Smooth muscle cell of the brain vasculature (primary cell): Measurements from ENCODE around the gene CRYBG2.
"Not testable (repeated sequence)": the region's sequence is repeated elsewhere in the genome, so short reads cannot be mapped to it uniquely, and the experiment has no call there.

Source experiments
- DNase-seq: peaks from one replicate; pipeline ENCODE4 v3.0.0-alpha.2; 2012; ENCODE audit warnings: low read depth, low spot score

CRYBG2 gene

DNA sequence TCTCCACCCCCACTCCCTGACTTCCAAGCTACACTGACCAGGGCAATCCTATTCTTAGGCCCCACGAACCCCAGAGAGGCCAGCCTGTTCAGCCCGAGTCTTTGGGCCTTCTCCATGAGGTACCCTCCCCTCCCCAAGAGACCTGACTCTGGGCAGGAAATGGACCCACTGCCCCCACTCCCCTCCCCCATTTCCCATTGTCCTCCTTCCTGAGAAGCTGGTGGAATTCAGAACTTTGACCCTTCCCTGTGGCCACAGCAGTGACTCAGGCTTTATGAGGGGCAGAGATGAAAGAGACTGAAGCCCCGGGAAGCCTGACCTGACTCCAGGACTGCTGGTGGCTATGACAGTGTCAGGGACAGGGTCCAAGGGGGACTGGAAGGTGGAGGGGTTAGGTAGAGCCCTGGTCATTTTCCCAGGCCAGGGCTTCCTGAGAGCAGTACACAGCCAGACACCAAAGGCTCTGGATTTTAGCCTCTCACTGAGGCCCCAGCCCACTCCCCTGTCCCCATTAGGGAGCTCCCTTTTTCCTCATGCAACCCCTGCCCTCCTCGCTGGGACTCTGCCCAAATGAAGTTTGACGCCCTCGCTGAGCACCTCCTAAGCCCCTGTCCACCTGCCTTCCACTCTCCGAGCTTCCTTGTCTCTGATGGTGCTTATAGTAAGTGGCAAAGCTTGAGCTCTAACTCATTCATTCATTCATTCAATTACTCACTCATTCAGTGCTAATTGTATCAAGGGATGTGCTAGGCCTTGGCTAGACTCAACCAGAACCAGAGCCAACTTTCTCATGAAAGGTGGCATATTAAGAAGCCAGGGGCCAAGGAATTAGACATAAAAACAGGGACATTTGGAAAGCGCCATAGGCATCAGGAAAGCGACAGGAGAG, 3.0 kb downstream of the CRYBG2 start:
- no peak for DNase-seq

DNA sequence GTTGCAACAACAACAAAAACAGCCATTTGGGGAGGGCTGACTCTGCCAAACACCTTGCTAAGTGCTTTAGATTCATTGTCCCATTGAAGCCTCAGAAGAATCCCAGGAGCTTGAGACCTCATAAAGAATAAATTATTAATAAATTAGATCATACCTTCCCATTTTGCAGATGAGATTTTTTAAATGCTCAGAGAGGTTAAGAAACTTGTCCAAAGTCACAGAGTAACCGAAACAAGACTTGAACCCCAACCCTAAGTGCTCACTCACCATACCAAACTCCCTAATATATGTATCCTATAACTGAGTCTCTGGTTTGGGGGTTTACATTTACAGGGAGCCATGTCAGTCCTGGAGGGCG, 3.6 kb downstream of the CRYBG2 start:
- DNase-seq: no peak

DNA sequence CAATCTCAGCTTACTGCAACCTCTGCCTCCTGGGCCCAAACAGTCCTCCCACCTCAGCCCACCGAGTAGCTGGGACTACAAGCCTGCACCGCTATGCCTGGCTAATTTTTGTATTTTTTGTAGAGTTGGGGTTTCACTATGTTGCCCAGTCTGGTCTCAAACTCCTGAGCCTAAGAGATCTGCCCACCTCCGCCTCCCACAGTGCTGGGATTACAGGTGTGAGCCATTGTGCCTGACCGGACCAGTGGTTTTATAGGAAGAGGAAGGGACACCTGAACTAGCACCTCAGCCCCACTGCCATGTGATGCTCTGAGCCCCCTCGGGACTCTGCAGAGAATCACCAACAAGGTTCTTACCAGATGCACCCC, 4.1 kb downstream of the CRYBG2 start:
- no peak for DNase-seq

DNA sequence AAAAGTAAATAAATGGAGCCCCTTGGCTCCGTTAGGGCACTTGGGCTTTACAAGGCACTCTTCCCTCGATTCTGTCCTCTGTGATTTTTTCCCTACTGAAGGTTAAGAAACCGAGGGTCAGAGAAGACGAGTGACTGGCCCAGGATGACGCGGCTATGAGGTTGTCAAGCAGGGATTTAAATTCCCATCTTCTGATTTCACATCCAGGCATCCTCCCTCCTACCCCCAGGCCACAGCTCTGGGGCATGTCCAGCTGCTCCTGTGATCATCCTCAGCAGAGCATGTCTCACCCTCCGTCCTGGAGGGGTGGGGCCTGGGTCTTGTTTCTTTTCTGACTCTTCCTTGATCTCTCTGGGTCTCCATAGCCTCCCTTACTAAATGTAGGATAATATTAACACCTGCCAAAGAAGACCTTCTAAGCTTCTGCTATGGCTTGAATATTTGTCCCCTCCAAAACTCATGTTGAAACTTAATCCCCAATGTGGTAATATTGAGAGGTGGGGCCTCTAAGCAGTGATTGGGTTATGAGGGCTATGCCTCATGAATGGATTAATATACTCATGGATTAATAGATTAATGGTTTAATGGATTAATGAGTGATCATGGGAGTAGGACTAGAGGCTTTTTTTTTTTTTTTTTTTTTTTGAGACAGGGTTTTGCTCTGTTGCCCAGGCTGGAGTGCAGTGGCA, 4.6 kb downstream of the CRYBG2 start:
- no peak for DNase-seq

DNA sequence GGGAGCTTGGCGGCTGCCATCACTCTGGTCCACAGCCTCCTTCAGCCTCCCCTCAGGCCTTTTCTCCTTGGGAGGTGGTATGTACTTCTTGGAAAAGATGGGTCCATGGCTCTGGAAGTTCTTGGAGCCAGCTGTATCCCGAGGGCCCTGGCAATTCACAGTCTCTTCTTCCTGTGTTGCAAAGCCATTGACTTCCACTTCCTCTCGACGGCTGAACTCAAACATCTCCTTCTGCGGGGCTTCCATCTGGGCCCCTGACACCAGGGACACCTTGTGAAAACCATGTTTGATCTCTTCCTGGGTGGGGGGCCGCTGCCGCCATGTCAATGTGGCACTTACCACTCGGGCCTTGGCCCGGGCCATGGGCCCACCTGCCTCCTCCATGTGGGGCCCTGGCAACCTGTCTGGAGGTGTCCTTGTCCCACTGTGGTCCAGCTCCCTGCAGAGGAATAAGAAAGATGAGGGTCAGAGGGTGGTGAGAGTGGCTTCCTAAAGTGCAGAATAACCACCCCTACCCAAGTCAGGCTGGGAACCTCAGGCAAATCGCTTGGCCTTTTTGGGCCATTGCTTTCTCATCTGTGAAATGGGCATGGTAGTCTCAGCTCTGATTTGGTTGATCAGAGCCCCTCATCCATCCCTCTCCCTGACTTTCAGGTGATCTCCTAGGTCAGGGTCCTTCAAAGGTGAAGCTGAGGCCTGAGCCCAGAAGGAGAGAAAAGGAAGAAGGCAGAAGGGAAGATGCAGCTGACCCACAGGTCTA, 7.5 kb downstream of the CRYBG2 start:
- DNase-seq: no peak

DNA sequence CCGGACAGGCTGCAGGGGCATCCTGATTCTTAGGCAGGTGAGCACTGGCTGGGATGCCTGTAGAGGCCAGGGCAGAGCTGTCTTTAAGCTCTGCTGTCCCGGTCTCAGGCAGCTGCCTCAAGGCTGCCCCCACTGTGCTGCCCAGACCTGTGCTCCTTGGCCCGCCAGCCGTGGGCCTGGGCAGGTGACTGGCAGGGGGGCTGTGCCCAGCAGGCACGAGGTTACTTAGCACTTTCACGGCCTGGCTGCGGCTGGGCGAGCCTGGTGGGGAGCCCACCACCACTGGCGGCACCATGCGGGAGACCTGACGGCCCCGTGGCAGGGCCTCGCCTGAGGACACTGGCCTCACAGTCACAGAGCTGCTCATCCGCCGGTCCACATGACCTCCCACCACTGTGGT, 8.2 kb downstream of the CRYBG2 start:
- no peak for DNase-seq

DNA sequence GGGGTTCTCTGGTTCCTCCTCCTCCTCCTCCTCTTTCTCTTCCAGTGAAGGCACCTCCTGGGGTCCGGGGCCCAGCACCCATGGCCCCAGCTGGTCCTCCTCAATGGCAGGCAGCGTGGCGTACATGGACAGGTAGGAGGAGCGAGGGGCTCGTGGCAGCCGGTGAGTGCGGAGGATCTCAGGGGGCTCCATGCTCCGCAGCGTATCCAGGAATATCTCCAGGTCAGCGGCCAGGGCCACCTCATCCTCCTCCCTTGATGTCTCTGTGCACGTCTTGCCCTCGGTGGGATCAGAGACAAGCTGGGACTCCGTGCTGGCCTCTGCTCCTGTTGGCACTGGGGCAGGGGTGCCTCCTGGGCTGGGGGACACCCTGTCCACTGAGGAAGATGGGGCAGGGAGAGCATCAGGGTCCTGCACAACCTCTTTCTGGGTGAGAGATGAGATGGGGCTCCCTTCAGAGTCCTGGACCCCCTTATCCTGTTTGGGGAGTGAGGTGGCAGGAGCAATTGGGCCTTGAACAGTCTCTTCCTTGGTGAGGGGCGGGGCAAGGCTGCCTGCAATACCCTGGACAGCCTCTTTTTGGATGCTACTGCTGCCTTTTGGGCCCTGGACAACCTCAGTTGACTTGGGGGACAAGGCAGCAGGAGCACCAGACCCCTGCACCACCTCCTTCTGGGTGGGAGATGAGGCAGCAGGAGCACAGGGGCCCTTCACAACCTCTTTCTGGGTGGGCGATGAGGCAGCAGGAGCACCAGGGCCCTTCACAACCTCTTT, 9.6 kb downstream of the CRYBG2 start:
- DNase-seq: no peak

DNA sequence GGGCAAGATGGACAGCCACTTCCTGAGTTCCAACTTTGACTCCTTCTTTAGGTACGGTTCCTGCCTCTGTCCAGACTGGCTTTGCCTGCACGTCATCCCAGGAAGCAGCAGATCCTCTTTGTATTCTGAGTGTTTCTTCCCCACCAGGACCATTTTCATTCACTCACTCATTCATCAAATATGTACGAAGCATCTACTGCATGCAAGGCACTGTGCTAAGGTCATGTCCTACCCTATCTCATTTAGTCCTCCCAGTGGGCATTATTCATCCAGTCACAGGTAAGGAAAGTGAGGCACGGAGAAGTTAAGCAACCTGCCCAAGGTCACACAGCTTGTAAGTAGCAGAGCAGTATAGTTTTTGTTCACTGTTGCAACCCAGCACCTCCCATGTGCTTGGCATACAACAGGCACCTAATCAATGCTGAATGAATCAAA, 13.9 kb downstream of the CRYBG2 start:
- DNase-seq: no peak

DNA sequence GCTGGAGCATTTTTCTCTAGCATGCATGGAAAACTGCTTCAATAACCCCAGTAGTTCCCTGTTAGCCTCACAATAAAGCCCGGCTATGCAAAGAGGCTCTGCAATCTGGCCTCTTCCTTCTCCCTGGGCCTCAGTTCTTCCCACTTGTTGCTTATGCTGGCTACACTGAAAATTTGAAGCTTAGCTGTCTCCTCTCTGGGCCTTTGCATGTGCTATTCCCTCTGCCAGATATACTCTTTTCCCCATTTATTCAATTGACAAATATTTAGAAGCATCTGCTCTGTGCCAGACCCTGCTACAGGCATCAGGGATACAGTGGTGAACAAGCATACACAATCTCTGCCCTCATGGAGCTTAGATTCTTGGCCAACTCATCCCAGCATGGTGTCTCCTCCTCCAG, 15.3 kb downstream of the CRYBG2 start:
- DNase-seq: no peak

DNA sequence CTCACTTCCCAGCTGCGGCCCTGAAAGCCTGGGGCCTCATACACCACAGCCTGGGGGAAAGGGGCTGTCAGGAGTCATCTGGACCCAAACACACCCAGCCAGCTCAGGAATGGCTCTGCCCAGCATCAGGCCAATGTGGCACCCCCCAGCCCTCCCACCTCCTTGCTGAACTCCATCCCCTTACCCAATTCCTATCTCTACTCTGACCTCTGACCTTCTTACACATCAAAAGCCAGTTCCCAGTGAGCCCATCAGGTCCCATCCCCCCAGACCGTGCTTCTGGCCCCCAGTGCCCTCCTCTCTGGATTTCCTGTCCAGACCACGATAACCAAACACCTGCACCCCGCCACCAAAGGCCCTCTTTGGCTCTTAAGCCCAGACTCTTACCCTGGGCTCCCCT, 16.3 kb downstream of the CRYBG2 start:
- no peak for DNase-seq

DNA sequence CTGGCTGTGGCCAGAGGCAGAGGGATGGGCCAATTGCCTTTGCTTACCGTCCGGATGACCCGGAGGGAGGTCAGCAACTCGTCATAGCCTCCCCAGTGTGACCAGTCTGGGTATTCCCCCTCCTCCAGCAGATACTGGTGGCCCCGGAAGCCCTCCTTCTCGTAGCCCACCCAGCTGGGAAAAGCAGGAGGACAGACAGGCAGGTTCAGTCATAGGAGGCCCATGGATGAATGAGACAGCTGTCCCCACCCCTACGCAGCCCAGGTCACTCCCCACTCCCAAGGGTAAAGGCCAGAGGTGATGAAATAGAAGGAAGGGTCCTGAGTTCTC, 16.8 kb downstream of the CRYBG2 start:
- no peak for DNase-seq

DNA sequence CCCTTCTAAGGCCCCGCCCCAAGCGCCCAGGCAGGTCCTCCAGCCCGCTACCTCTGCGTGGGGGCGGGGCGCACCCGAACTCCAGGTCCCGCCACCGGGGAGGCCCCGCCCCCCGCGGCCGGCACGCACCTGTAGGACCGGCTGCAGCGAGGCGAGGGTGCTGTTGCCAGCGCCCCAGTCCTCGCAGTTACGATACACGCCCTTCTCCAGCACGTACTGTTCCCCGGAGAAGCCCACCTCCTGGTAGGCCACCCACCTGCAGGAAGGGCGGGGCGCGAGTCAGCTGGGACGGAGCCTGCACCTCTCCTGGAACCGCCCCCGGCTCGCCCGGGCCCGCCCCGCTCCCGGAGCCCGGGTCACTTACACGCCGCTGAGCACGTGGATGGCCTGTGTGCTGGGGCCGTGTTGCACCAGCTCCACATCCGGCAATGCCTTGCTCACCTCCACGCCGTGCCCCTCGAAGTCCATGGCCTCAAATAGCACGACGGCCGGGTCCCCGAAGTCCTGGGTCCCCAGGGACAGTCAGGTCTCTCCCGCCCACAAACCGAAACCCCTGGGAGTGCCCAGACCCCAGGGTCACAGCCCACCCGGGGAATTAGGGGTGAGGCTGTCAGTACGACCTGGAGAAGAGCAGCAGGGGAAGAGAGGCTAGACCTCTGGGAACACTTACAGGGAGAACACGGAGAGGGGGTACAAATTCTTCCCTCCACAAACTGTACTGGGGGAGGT, 17.3 kb downstream of the CRYBG2 start:
- DNase-seq: no peak

DNA sequence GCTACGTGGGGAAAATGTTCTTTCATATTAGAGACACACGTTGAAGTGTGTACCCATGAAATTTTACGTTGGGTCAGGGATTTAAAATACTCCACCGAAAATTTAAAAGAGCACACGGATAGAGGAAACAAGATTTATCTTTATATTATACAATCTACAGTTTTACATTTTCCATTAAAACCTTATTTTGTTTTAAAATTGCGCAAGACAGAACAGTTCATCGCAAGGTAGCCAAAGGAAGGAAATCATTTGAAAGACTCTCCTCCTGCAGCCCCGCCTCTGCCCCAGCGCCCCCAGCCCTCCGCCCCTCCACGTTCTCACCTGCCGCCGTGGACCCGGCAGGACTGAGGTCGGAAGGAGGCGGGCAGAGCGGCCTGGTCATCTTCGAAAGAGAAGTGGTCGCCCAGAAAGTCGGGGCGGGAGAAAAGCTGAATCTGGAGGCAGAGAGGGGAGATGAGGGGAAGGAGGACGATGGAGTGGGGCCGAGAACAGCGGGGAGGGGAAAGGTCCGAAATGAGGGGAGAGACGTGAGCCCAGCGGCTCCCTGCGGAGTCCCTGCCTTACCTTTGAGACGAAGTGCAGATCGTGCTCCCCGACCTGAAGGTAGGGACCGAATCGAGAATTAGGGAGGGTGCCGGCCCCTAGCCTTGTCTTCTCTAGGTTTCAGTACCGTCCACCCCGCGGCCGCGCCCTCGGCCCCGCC, 18.0 kb downstream of the CRYBG2 start:
- no peak for DNase-seq

DNA sequence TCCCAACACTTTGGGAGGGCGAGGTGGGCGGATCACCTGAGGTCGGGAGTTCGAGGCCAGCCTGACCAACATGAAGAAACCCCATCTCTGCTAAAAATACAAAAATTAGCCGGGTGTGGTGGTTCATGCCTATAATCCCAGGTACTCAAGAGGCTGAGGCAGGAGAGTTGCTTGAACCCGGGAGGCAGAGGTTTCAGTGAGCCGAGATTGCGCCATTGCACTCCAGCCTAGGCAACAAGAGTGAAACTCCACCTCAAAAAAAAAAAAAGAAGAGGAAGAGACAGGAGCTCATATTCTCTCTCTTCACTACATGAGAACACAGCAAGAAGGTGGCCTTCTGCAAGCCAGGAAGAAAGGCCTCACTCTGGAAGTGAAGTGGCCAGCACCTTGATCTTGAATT, 20.6 kb downstream of the CRYBG2 start:
- DNase-seq: not testable (repeated sequence)

DNA sequence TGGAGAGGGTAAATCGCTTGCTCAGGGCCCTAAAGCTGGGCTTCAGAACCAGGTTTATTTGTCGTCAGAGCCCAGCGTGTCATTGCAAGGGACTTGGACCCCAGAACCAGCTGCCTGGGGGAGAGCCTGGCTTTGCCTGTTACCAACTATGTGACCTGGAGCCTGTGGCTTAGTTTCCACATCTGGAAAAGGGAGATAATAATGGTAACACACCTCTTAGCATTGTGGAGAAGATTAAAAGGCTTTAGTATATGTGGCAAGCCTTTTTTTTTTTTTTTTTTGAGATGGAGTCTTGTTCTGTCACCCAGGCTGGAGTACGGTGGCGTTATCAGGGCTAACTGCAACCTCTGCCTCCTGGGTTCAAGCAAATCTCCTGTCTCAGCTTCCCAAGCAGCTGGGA, 23.7 kb downstream of the CRYBG2 start:
- DNase-seq: no peak

DNA sequence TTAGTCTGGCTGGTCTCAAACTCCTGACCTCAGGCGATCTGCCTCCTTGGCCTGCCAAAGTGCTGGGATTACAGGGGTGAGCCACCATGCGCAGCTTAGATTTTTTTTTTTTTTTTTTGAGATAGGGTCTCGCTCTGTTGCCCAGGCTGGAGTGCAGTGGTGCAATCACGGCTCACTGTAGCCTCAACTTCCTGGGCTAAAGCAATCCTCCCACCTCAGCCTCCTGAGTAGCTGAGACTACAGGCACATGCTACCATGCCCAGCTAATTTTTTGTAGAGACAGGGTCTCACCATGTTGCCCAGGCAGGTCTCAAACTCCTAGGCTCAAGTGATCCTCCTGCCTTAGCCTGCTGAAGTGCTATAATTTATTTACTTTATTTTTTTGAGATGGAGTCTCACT, 24.6 kb downstream of the CRYBG2 start:
- DNase-seq: not testable (repeated sequence)

DNA sequence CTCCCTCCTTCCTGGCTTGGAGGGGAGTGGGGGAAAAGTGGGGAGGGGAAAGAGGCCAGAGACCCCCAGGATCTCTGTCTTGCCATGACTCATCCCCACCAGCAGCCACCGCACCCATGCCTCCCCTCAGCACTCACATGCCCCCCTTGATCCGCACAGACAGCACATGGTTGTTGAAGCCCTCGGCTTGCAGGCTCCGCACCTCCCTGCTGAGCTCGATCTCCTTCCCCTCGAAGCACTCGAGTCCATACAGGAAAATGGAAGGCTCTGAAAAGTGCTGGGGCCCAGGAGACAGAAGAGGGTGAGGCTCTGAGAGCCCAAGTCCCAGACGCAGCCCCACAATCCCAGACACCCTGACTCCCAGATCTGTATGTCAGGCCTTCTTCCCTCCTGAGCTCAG, 25.3 kb downstream of the CRYBG2 start:
- no peak for DNase-seq

DNA sequence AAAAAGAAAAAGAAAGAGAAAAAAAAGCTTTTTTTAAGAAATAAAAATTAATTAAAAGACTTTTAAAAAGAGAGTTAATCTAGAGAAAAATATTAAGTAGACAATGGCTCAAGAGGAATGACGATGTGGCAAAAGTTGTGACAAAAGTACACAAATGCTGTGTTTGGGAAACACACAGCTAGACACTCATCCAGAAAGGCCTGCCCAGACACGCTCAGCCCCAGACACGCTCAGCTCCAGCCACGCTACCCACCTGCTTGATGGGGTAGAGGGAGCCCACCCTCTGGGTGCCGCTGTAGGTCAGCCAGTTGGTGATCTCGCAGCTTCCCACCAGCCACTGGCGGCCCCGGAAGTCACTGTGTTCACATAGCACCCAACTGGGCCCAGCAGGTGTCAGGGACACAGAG, 26.0 kb downstream of the CRYBG2 start:
- DNase-seq: no peak

DNA sequence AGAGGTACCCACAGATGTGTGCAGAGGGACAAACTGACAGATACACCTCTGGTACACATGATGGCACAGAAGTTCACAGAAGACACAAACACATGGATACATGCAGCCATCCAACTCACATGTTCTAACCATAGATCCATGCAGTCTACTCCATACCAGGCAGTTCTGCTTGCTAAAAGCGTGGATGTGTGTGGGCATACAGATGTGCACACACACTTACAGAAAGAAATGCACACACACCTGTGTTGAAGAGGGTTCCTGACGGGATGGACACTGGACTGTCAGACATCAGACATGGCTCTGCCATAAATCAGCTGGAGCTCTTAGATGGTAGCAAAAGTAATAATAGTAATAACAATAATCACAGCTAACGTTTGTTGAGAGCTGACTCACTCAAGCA, 29.4 kb downstream of the CRYBG2 start:
- no peak for DNase-seq

DNA sequence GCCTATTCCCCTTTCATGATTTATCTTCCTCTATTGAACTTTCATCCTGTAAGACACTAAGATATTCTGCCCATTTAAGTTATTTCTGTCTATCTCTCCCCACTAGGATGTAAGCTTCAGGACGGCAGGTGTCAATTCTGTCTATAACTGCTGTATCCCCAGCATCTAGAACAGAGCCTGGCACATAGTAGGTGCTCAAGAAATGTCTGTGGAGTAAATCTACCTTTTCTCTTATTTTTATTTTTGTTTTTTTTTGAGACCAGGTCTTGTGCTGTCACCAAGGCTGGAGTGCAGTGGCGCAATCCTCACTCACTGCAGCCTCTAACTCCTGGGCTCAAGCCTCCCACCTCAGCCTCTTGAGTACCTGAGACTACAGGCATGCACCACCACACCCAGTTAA, 30.5 kb downstream of the CRYBG2 start:
- DNase-seq: no peak

DNA sequence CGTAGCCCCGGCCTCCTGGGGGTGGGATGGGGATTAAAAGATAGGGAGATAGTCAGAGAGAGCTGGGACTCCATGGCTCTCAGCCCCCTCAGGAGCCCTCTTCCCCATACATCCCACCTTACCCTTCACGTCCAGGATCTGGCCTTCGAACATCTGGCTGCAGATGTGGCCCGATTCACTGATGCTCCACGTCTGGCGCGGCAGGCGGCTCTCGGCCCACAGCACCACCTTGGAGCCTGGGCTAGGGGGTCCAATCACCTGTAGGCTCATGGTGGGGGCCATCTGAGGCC, 31.9 kb downstream of the CRYBG2 start:
- DNase-seq: no peak
